HG02571 (cell line): ENCODE data around the gene PRKCSH.

Experiments
- ATAC-seq: cut with Tn5 transposase; IDR thresholded peaks from one replicate; pipeline ENCODE4 v1.9.1; 2021; ENCODE audit warnings: mild to moderate bottlenecking, moderate library complexity; ENCODE audit not compliant: unreplicated experiment

The PRKCSH gene

DNA sequence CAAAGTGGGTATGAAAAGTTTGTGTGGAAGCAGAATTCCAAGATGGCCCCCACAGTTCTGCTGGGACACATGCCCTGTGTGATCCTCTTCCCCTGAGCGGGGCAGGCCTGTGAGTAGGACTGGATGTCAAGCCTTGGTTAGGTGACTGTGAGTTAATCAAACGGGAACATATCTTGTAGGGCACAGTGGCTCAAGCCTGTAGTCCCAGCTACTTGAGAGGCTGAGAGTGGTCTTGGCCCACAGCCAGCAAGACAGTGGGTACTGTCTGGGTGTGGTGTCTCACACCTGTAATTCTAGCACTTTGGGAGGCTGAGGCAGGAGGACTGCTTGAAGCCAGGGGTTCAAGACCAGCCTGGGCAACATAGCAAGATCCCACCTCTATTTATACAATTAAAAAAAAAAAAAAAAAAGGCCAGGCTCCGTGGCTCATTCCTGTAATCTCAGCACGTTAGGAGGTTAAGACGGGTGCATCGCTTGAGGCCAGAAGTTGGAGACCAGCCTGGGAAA is 63.8 kb downstream of the PRKCSH start:
- ATAC-seq: no peak

DNA sequence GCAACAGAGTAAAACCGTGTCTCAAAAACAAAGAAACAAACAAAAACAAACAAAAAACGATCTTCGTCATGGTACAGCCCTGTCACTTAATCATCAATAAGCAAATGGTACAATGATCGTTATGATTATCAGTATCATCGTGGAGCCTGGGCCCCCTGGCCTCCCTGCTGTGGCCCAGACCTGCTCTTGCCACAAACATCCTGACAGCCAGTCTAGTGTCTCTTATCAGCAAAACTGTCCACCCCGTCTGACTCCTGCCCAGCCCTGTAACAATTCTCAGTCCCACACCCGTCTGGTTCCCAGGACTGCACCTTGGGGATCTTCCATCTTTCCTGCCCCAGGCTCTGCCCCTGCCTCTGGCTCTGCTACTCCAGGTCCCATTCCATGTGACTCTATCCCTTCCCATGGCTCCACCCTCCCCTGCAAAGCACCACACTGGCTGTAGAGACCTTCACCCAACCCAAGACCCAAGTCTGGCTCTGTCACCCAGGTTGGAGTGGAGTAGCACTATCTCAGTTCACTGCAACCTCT is 64.5 kb downstream of the PRKCSH start:
- ATAC-seq: no peak
